Activated T-helper 17 cell treated with anti-CD3 and anti-CD28 coated beads, Interleukin-2, amount 50 U/mL, for 72 hours (primary cell): ENCODE data around the gene PPY. TPM values are rescaled to one million over a fixed set of nuclear protein-coding genes. Genes with fewer than 3 reads are reported as not detected.
"Not testable (repeated sequence)": the region's sequence is repeated elsewhere in the genome, so short reads cannot be mapped to it uniquely, and the experiment has no call there.

ENCODE experiments used
- ATAC-seq: fragments of 150-1000 bp; cut with Tn5 transposase; replicated peaks from 2 replicates; pipeline ENCODE4 v1.10.0; 2021; ENCODE audit warnings: mild to moderate bottlenecking, moderate library complexity
- H3K27ac Mint-ChIP-seq: one replicate; pipeline ENCODE4 v1.8.0; 2022; ENCODE audit warnings: mixed read lengths
- H3K27me3 Mint-ChIP-seq: one replicate; pipeline ENCODE4 v1.8.0; 2022; ENCODE audit warnings: mixed read lengths
- H3K36me3 Mint-ChIP-seq: one replicate; pipeline ENCODE4 v1.8.0; 2022; ENCODE audit warnings: low read depth, mild to moderate bottlenecking, mixed read lengths
- H3K4me1 Mint-ChIP-seq: one replicate; pipeline ENCODE4 v1.8.0; 2022; ENCODE audit warnings: mixed read lengths
- H3K4me3 Mint-ChIP-seq: one replicate; pipeline ENCODE4 v1.8.0; 2022; ENCODE audit warnings: mild to moderate bottlenecking, mixed read lengths
- H3K9me3 Mint-ChIP-seq: one replicate; pipeline ENCODE4 v1.8.0; 2022; ENCODE audit warnings: mixed read lengths
- total RNA-seq, 2 donors: library from RNA; stranded (reverse); gene quantifications; one replicate each; pipeline ENCODE4 v1.2.3, GENCODE V29; 2022

PPY gene
- total RNA-seq, 2 donors from 2014 or later, result 0.90 to 1.9 TPM

- H3K9me3 Mint-ChIP-seq, result no peaks in the 10 kb centered on the region
These were observed 9.5 kb upstream of the PPY start for GRCh38 chr17:43951750-43952149.

DNA sequence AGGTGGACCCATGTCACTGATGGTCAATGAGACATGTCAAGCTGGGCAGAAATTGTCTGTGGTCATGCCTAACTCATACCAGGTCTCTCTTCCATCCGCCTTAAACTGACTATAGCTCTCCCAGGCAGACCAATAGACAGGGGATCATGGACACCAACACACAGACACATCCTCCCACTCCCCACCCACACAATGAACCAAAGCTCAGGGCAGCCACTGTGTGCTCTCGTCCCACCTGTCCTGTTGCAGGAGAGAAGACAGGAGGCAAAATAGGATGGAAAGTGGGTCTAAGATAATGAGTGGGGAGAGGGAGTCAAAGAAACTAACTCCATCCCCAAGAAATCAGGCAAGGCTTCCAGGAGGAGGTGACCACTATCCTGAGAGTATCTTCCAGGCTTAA, 8.3 kb upstream of the PPY start:
- H3K27me3 Mint-ChIP-seq, result peaks cover 35% of the 10 kb centered on the region
- H3K36me3 Mint-ChIP-seq, result no peaks in the 10 kb centered on the region

More at GRCh38 chr17:43951750-43952149, 9.5 kb upstream of the PPY start:
- Mint-ChIP-seq H3K36me3 (no peaks in the 10 kb centered on the region), H3K4me1 (no peaks in the 10 kb centered on the region), H3K4me3 (no peak overlapping the region), H3K27ac (no peak overlapping the region), H3K27me3 (peaks cover 36% of the 10 kb centered on the region)
- ATAC-seq, result no peak

GRCh38 chr17:43949781-43950180, 7.5 kb upstream of the PPY start:
- H3K4me3 Mint-ChIP-seq, result no peak overlapping the region
- H3K27ac Mint-ChIP-seq, result no peak overlapping the region
- ATAC-seq, result no peak
- peaks cover 3% of the 10 kb centered on the region for H3K4me1 Mint-ChIP-seq
- H3K27me3 Mint-ChIP-seq, result peaks cover 32% of the 10 kb centered on the region
- no peaks in the 10 kb centered on the region for H3K9me3 Mint-ChIP-seq
- no peaks in the 10 kb centered on the region for H3K36me3 Mint-ChIP-seq

More for the DNA sequence above, 8.3 kb upstream of the PPY start:
- Mint-ChIP-seq H3K4me1 (no peaks in the 10 kb centered on the region), H3K9me3 (no peaks in the 10 kb centered on the region), H3K27ac (no peak overlapping the region), H3K4me3 (no peak overlapping the region)
- ATAC-seq, result no peak

DNA sequence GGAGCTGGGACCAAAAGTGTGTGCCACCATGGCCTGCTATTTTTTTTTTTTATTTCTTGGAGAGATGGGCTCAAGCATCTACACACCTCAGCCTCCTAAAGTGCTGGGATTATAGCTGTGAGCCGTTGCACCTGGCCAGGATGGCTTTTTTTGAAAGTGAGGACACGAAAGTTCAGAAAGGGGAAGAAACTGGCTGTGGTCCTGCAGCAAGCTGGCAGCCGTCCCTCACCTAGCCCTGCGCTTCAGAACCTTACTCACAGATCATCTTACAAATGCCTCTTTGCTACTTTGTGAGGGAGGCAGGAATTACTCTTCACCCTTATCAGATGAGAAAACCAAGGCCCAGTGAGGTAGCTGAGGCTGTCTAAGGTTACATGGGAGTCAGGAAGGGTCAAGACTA, 4.5 kb upstream of the PPY start:
- ATAC-seq, result no peak
- Mint-ChIP-seq H3K4me1 (peaks cover 5% of the 10 kb centered on the region), H3K27me3 (peaks cover 15% of the 10 kb centered on the region), H3K27ac (no peak overlapping the region), H3K36me3 (no peaks in the 10 kb centered on the region), H3K9me3 (no peaks in the 10 kb centered on the region), H3K4me3 (no peak overlapping the region)

- no peak for ATAC-seq
- H3K36me3 Mint-ChIP-seq, result no peaks in the 10 kb centered on the region
- peak overlapping the region; percentile 34 for H3K27ac Mint-ChIP-seq
- H3K27me3 Mint-ChIP-seq, result peaks cover 5% of the 10 kb centered on the region
- H3K4me1 Mint-ChIP-seq, result peaks cover 5% of the 10 kb centered on the region
- H3K9me3 Mint-ChIP-seq, result no peaks in the 10 kb centered on the region
- peak overlapping the region; percentile 0 for H3K4me3 Mint-ChIP-seq
These were observed 3.0 kb upstream of the PPY start for GRCh38 chr17:43945074-43945829.

DNA sequence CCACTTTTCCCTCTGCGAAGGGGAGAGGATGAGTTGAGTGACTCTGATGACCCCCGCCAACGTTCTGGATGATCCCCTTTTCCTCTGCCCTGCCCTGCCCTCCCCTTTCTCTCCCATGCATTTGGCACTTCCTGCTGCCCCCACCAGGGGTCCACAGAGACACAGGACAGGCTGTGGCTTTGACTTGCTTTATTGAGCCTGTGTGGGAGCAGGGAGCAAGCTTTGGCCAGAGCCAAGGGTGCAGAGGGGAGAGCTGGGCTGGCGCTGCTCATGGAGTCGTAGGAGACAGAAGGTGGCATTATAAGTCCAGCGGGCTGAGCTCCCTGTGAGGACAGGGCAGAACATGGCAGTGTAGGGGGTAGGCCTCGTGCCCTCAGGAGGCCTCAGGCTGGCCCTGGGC, 1.6 kb downstream of the PPY start:
- ATAC-seq, result no peak
- no peaks in the 10 kb centered on the region for H3K27me3 Mint-ChIP-seq
- H3K4me3 Mint-ChIP-seq, result no peak overlapping the region
- H3K4me1 Mint-ChIP-seq, result peaks cover 5% of the 10 kb centered on the region
- no peaks in the 10 kb centered on the region for H3K36me3 Mint-ChIP-seq
- no peak overlapping the region for H3K27ac Mint-ChIP-seq
- no peaks in the 10 kb centered on the region for H3K9me3 Mint-ChIP-seq

- H3K27ac Mint-ChIP-seq, result no peak overlapping the region
- H3K4me3 Mint-ChIP-seq, result no peak overlapping the region
- H3K36me3 Mint-ChIP-seq, result no peaks in the 10 kb centered on the region
- no peak for ATAC-seq
- H3K27me3 Mint-ChIP-seq, result no peaks in the 10 kb centered on the region
- H3K9me3 Mint-ChIP-seq, result no peaks in the 10 kb centered on the region
- peaks cover 3% of the 10 kb centered on the region for H3K4me1 Mint-ChIP-seq
These were observed 2.4 kb downstream of the PPY start for GRCh38 chr17:43939886-43940285.

- H3K36me3 Mint-ChIP-seq, H3K27me3 Mint-ChIP-seq, H3K9me3 Mint-ChIP-seq, H3K27ac Mint-ChIP-seq, H3K4me1 Mint-ChIP-seq, ATAC-seq: not testable (repeated sequence)
- H3K4me3 Mint-ChIP-seq, result peak overlapping the region; percentile 53
These were observed 2.8 kb downstream of the PPY start for GRCh38 chr17:43939452-43939851.

DNA sequence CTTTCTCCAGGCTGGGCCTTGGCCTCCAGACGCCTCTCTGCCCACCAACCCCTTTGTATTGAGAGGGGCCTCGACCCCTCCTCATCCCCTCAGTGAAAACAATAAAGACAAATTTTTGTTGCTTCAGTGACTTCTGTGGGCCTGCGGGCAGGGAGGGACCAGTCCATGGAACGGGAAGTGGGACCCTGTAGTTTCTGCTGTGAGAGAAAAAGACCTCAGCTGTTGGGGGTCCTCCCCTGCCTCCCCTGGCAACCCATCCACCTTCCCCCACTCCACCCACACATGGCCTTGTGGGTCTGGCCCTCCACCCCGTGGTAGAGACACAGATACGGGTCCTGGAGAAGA, 3.5 kb downstream of the PPY start:
- Mint-ChIP-seq H3K27ac (no peak overlapping the region), H3K36me3 (no peaks in the 10 kb centered on the region), H3K9me3 (no peaks in the 10 kb centered on the region), H3K4me3 (peak overlapping the region; percentile 53), H3K4me1 (no peaks in the 10 kb centered on the region), H3K27me3 (no peaks in the 10 kb centered on the region)
- no peak for ATAC-seq

DNA sequence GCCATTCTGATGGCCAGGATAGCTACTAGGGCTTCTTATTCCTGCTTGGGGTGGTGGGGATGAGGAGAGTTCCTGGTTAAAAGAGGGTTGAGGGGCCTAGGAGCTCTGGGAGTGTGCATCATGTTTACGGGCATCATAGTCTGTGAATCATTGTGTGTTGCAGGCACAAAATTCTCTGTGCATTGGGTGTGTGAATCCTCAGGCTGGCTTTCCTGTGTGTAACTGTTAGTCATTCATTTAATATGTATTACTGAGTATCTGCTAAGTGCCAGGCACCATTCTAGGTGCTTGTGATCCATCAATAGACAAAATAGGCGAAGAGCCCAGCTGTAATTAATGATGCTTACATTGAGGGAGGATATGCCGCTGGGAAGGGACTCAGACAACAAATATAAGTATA, 5.8 kb downstream of the PPY start:
- no peaks in the 10 kb centered on the region for H3K9me3 Mint-ChIP-seq
- no peak overlapping the region for H3K27ac Mint-ChIP-seq
- H3K36me3 Mint-ChIP-seq, result no peaks in the 10 kb centered on the region
- peak overlapping the region; percentile 53 for H3K4me3 Mint-ChIP-seq
- no peaks in the 10 kb centered on the region for H3K27me3 Mint-ChIP-seq
- H3K4me1 Mint-ChIP-seq, result no peaks in the 10 kb centered on the region
- no peak for ATAC-seq

- H3K27me3 Mint-ChIP-seq, result no peaks in the 10 kb centered on the region
- ATAC-seq, result no peak
- H3K4me1 Mint-ChIP-seq, result no peaks in the 10 kb centered on the region
- H3K9me3 Mint-ChIP-seq, result no peaks in the 10 kb centered on the region
- H3K4me3 Mint-ChIP-seq, result no peak overlapping the region
- no peaks in the 10 kb centered on the region for H3K36me3 Mint-ChIP-seq
- H3K27ac Mint-ChIP-seq, result no peak overlapping the region
These were observed 6.4 kb downstream of the PPY start for GRCh38 chr17:43935926-43936261.

DNA sequence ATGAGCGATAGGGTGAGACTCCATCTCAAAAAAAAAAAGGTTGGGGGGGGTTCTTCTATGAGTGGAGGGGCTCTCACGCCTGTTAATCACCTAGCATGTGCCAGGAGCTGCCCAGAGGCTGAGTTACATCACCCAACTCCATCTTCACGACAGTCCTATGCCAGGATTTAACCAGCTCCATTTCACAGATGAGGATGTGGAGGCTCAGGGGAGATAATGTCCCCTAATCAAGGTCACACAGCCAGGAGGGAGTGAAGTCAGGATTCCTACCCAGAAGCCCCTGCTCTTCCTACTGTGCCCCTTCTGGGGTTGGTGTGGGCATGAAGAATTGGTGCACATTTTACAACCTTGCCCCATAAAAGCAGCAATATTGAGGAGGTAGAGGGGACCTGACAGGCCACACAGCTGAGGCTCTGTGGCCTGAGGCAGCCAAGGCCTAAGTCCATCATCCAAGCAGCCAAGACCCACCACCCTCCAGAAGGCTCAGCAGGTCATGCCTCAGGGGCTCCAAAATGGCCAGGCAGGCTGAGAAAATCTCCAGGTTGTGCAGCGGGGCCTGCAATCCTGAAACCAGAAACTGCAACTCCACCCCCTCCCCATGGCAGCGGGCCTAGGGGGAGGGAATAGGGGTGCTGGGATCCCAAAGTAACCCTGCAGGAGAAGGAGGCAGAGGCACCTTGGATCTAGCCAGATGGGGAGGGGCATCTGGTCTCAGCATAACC, 6.9 kb downstream of the PPY start:
- no peaks in the 10 kb centered on the region for H3K9me3 Mint-ChIP-seq
- no peaks in the 10 kb centered on the region for H3K27me3 Mint-ChIP-seq
- no peak overlapping the region for H3K27ac Mint-ChIP-seq
- no peak overlapping the region for H3K4me3 Mint-ChIP-seq
- no peaks in the 10 kb centered on the region for H3K36me3 Mint-ChIP-seq
- no peak for ATAC-seq
- H3K4me1 Mint-ChIP-seq, result no peaks in the 10 kb centered on the region

- Mint-ChIP-seq H3K27me3 (no peaks in the 10 kb centered on the region), H3K4me1 (peaks cover 3% of the 10 kb centered on the region), H3K27ac (no peak overlapping the region), H3K4me3 (no peak overlapping the region), H3K36me3 (no peaks in the 10 kb centered on the region), H3K9me3 (no peaks in the 10 kb centered on the region)
- ATAC-seq, result no peak
These were observed 9.4 kb downstream of the PPY start for GRCh38 chr17:43932923-43933322.

DNA sequence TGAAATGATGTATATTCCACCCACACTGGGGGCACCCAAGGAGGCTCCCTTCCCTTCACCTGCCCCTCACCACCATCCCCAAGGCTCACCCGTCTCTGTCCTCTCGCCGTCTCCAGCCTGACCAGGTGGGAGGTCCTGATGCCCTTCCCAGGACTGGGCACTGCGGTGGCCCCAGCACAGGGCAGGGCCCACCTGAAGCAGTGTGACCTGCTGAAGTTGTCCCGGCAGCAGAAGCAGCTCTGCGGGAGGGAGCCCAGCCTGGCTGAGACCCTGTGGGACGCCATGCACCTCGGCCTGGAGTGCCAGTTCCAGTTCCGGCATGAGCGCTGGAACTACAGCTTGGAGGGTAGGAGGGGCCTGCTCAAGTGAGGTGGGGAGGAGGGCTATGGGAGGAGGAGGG, 9.9 kb downstream of the PPY start:
- H3K4me1 Mint-ChIP-seq, result peaks cover 7% of the 10 kb centered on the region
- no peak for ATAC-seq
- H3K9me3 Mint-ChIP-seq, result no peaks in the 10 kb centered on the region
- no peaks in the 10 kb centered on the region for H3K36me3 Mint-ChIP-seq
- no peak overlapping the region for H3K27ac Mint-ChIP-seq
- no peak overlapping the region for H3K4me3 Mint-ChIP-seq
- H3K27me3 Mint-ChIP-seq, result no peaks in the 10 kb centered on the region

DNA sequence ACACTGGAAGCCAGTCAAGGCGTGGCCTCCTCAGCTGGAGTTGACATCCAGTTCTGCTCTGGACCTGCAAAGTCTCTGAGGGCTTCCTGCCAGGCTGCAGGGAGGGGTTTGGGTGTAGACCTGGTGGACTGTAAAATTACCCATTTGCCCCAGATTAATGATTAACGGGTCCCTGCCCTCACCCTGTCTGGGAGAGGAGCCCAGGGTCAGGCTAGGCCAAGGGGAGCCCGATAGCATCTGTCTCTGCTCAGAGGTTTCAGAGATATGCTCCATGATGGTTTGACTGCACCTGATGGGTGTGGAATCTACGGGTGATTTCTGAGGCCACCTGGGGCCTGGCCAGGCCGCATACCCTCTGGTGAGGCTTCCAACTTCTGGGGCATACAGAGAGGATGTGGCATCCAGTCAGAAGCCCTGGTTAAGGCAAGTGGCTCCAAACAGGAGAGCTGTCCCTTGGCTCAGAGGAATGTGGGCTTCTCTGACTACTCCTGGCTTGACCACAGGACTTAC, 11.2 kb downstream of the PPY start:
- Mint-ChIP-seq H3K4me1 (peaks cover 11% of the 10 kb centered on the region), H3K9me3 (no peaks in the 10 kb centered on the region), H3K27me3 (no peaks in the 10 kb centered on the region), H3K36me3 (no peaks in the 10 kb centered on the region), H3K27ac (no peak overlapping the region), H3K4me3 (no peak overlapping the region)
- no peak for ATAC-seq
